Fibroblast of skin of abdomen (primary cell): ENCODE data around the gene UBE2D3.
A peak's percentile ranks its signal among the peaks of the same experiment; 100 is the strongest.

Experiments used
- DNase-seq: peaks from one replicate; pipeline ENCODE4 v3.0.0-alpha.2; 2013

The UBE2D3 gene

GRCh38 chr4:102789317-102789717 is 38.0 kb downstream of the UBE2D3 start:
- DNase-seq: peak; percentile 77

- no peak for DNase-seq
Observed at GRCh38 chr4:102787944-102788343, 39.4 kb downstream of the UBE2D3 start.

- peak; percentile 47 for DNase-seq
Observed at GRCh38 chr4:102787096-102787881, 40.1 kb downstream of the UBE2D3 start.

- DNase-seq: no peak
Observed at GRCh38 chr4:102786279-102786678, 41.1 kb downstream of the UBE2D3 start.

GRCh38 chr4:102783006-102783405 is 44.3 kb downstream of the UBE2D3 start:
- DNase-seq: peak; percentile 44

- DNase-seq: no peak
Observed at GRCh38 chr4:102781570-102781969, 45.8 kb downstream of the UBE2D3 start.

GRCh38 chr4:102780476-102781144 is 46.7 kb downstream of the UBE2D3 start:
- no peak for DNase-seq

- DNase-seq: no peak
Observed at GRCh38 chr4:102779204-102779603, 48.1 kb downstream of the UBE2D3 start.

GRCh38 chr4:102778720-102779119 is 48.6 kb downstream of the UBE2D3 start:
- DNase-seq: no peak

GRCh38 chr4:102775805-102776204 is 51.5 kb downstream of the UBE2D3 start:
- DNase-seq: no peak

- no peak for DNase-seq
Observed at GRCh38 chr4:102774254-102774653, 53.1 kb downstream of the UBE2D3 start.

- no peak for DNase-seq
Observed at GRCh38 chr4:102772738-102773340, 54.5 kb downstream of the UBE2D3 start.

- DNase-seq: peak; percentile 11
Observed at GRCh38 chr4:102764901-102765300, 62.5 kb downstream of the UBE2D3 start.

- DNase-seq: no peak
Observed at GRCh38 chr4:102761906-102762305, 65.4 kb downstream of the UBE2D3 start.

GRCh38 chr4:102761296-102761701 is 66.1 kb downstream of the UBE2D3 start:
- no peak for DNase-seq

GRCh38 chr4:102760645-102761295 is 66.6 kb downstream of the UBE2D3 start, which contains the start of gene MANBA:
Gene MANBA, minus strand, starts transcription at chr4:102760968. Its CDS starts 74 bp downstream, at chr4:102760894.
- DNase-seq: peak; percentile 73

GRCh38 chr4:102759831-102760644 is 67.3 kb downstream of the UBE2D3 start:
- DNase-seq: peak; percentile 30

GRCh38 chr4:102758241-102759160 is 68.8 kb downstream of the UBE2D3 start:
- DNase-seq: no peak

GRCh38 chr4:102757681-102758080 is 69.7 kb downstream of the UBE2D3 start:
- DNase-seq: no peak

GRCh38 chr4:102754044-102754443 is 73.3 kb downstream of the UBE2D3 start:
- DNase-seq: no peak

- DNase-seq: no peak
Observed at GRCh38 chr4:102751941-102752340, 75.4 kb downstream of the UBE2D3 start.
